A549 (cell line): ENCODE measurements around the gene IL1RN. TPM values are rescaled to one million over a fixed set of nuclear protein-coding genes. Genes with fewer than 3 reads are reported as not detected.

Source experiments
- ATAC-seq, 2 experiments: fragments of 200-7000 bp in 1 of 2; fragments of >200 bp in 1 of 2; cut with Nextera tagmentation in 1 of 2; cut with Tn5 transposase in 1 of 2; 3 replicates each; pipeline versions ENCODE4 v1.8.0 to v1.9.1; 2018 to 2020; ENCODE audit warnings: mild to moderate bottlenecking in 1 of 2, moderate library complexity in 1 of 2
- CTCF ChIA-PET: fragments of 300-600 bp; sonication (Branson Sonifier 250); formaldehyde crosslinking; extraction: SDS; loops from one replicate; lab custom pipeline; 2021; ENCODE audit warnings: antibody characterized with exemption, inconsistent platforms; lab: Yijun Ruan, JAX
- POLR2A ChIA-PET: fragments of 350-600 bp; formaldehyde crosslinking; extraction: SDS; loops from one replicate; lab custom pipeline; 2021; ENCODE audit warnings: antibody characterized with exemption, inconsistent platforms; lab: Yijun Ruan, JAX
- DNase-seq, 2 experiments: peaks; one replicate each; pipeline versions ENCODE4 v3.0.0 to v3.0.0-alpha.2; 2011 to 2016; ENCODE audit warnings: low read depth in 1 of 2, low spot score in 1 of 2
- FAIRE-seq: peaks from 2 replicates; lab custom pipeline; 2011; peaks lifted over from hg19 to GRCh38; lab: Jason Lieb, UNC
- H3K27ac ChIP-seq, 2 experiments: fragments of >200 bp; sonication (Bioruptor Twin); formaldehyde crosslinking; 3 replicates each; pipeline ENCODE4 v1.5.1; 2016 to 2017
- H3K4me1 ChIP-seq: fragments of >200 bp; sonication (Bioruptor Twin); formaldehyde crosslinking; 3 replicates; pipeline ENCODE4 v1.6.1; 2016
- H3K4me2 ChIP-seq: fragments of >200 bp; sonication (Bioruptor Twin); formaldehyde crosslinking; 3 replicates; pipeline ENCODE4 v1.6.1; 2016
- H3K4me3 ChIP-seq: fragments of >200 bp; sonication (Bioruptor Twin); formaldehyde crosslinking; 3 replicates; pipeline ENCODE4 v1.5.1; 2016
- H3K9me3 ChIP-seq: fragments of >200 bp; sonication (Bioruptor Twin); formaldehyde crosslinking; 3 replicates; pipeline ENCODE4 v1.6.1; 2016
- BHLHE40 ChIP-seq: IDR thresholded peaks from 2 replicates; pipeline ENCODE4 v1.6.1; 2012; ENCODE audit warnings: low read depth, low read length, inconsistent platforms
- CHD2 ChIP-seq: fragments of 150-350 bp; IDR thresholded peaks from 2 replicates; pipeline ENCODE4 v1.6.1; 2014; ENCODE audit warnings: low read length; ENCODE audit not compliant: partially characterized antibody
- E2F6 ChIP-seq: IDR thresholded peaks from 2 replicates; pipeline ENCODE4 v1.6.1; 2012; ENCODE audit warnings: low read depth, borderline replicate concordance
- ELK1 ChIP-seq: fragments of 150-350 bp; IDR thresholded peaks from 2 replicates; pipeline ENCODE4 v1.6.1; 2014; ENCODE audit warnings: low read depth, mild to moderate bottlenecking, low read length
- GATA3 ChIP-seq: IDR thresholded peaks from 2 replicates; pipeline ENCODE4 v1.6.1; 2012; ENCODE audit warnings: borderline replicate concordance
- HES2 ChIP-seq: fragments of >200 bp; sonication (Bioruptor Twin); formaldehyde crosslinking; IDR thresholded peaks from 2 replicates; pipeline ENCODE4 v1.6.1; 2016
- HOXB5 ChIP-seq: fragments of 250-450 bp; sonication (Bioruptor Pico); IDR thresholded peaks from 2 replicates; pipeline ENCODE4 v1.5.0; 2020; ENCODE audit warnings: mild to moderate bottlenecking, moderate library complexity
- KDM1A ChIP-seq: fragments of 200-600 bp; sonication (generic); IDR thresholded peaks from 2 replicates; pipeline ENCODE4 v1.6.1; 2016; ENCODE audit warnings: low read depth, mild to moderate bottlenecking
- MAZ ChIP-seq: fragments of 150-350 bp; IDR thresholded peaks from 2 replicates; pipeline ENCODE4 v1.6.1; 2014; ENCODE audit warnings: antibody characterized with exemption, low read depth, low read length, borderline replicate concordance
- MYC ChIP-seq: IDR thresholded peaks from 2 replicates; pipeline ENCODE4 v1.6.1; 2012; ENCODE audit warnings: mild to moderate bottlenecking, inconsistent platforms, low read length, improper control_type of control experiment, borderline replicate concordance
- NFE2L2 ChIP-seq: fragments of 150-350 bp; conservative IDR thresholded peaks from 2 replicates; pipeline ENCODE4 v1.6.1; 2014; ENCODE audit warnings: low read length
- NR3C1 ChIP-seq: fragments of >200 bp; sonication (Bioruptor Twin); formaldehyde crosslinking; IDR thresholded peaks from 3 replicates; pipeline ENCODE4 v1.6.1; 2017
- PBX3 ChIP-seq: IDR thresholded peaks from 2 replicates; pipeline ENCODE4 v1.6.1; 2012
- REST ChIP-seq: fragments of 200-600 bp; sonication (generic); IDR thresholded peaks from 2 replicates; pipeline ENCODE4 v1.6.1; 2016; ENCODE audit warnings: antibody characterized with exemption, mild to moderate bottlenecking, moderate library complexity
- SMC3 ChIP-seq: fragments of >200 bp; sonication (Bioruptor Twin); formaldehyde crosslinking; IDR thresholded peaks from 3 replicates; pipeline ENCODE4 v1.6.1; 2018; ENCODE audit warnings: inconsistent platforms
- TFCP2L1 ChIP-seq: fragments of 250-450 bp; sonication (Bioruptor Pico); IDR thresholded peaks from 2 replicates; pipeline ENCODE4 v1.5.0; 2021; ENCODE audit warnings: mild to moderate bottlenecking
- ZSCAN20 ChIP-seq: fragments of 250-450 bp; sonication (Bioruptor Pico); IDR thresholded peaks from 2 replicates; pipeline ENCODE4 v1.8.0; 2022; ENCODE audit warnings: mild to moderate bottlenecking, moderate library complexity
- WGBS: methylation state at CpG from one replicate; pipeline ENCODE4 v1.1.6; 2017; ENCODE audit errors: missing lambda C conversion rate; 5-methylcytosine and 5-hydroxymethylcytosine counted together
- polyA plus RNA-seq, 4 experiments: library from polyadenylated mRNA; depleted of rRNA in 3 of 4; stranded (reverse); fragments of >200 nt; fragmentation: RNase III in 1 of 4; extraction: RNeasy Plus Mini Kit Qiagen cat#74134 plus additional on column Dnase treatment in 1 of 4; gene quantifications; 2 replicates in 3 of 4; 3 replicates in 1 of 4; pipeline ENCODE4 v1.2.3, GENCODE V29; 2011 to 2017
- small RNA-seq, 6 experiments: library from RNA; depleted of rRNA; stranded (forward); fragments of <200 nt; gene quantifications; one replicate each; pipeline ENCODE3, GENCODE V24; 2012
- TF ChIP-seq, protein P1 (sequence below): fragments of 250-450 bp; sonication (Bioruptor Pico); IDR thresholded peaks from 2 replicates; pipeline ENCODE4 v1.5.0; 2020; ENCODE audit warnings: low read depth, mild to moderate bottlenecking, moderate library complexity

The IL1RN gene
- polyA plus RNA-seq, 2 of the 4 experiments (the other 2 are of a cell fraction) = 0.13 TPM; not detected in 1

DNA sequence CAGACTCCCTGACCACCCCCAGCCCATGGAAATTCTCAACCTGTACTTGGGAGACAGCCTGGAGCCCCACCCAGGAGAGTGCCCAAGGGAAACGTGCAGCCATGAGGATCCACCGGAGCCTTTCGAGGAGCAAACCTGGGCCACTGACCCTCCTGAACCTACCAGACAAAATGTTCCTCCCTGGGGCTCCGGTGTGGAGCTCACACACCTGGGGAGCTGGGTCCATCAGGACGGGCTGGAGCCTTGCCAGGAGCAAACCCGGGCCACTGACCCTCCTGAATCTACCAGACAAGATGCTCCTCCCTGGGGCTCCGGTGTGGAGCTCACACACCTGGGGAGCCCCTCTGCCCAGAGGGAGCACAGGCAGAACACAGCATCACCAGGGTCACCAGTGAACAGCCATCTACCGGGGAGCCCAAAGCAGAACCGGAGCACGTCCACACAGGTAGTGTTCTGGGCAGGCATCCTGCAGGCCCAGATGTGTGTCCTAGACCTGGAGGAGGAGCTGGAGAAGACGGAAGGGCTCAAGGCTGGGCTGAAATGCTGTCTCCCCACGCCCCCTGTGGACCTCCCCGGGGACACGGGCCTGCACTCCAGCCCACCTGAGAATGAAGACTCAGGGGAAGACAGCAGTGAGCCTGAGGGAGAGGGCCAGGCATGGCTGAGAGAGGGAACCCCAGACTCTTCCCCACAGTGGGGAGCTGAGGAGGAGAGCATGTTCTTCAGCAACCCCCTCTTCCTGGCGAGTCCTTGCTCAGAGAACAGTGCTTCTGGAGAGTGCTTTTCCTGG, 55.3 kb downstream of the IL1RN start:
- H3K4me3 ChIP-seq = no peak overlapping the region
- DNase-seq = no peak
- H3K27ac ChIP-seq = no peak overlapping the region
- H3K4me1 ChIP-seq = no peaks in the 10 kb centered on the region
- ChIA-PET POLR2A (no interaction called here), CTCF (interaction anchor here (1.3 to 5.1 kb wide), 7 partner anchors 8 to 188 kb away, joined by 3 to 39 read pairs (median 6); no protein-coding TSS in a partner anchor)
- FAIRE-seq = no peak
- 55% methylated on average over 10 of the region's 15 CpGs for WGBS
- no peak overlapping the region for H3K4me2 ChIP-seq
- ATAC-seq = no peak; a peak in 1 of 6 replicates
- TF ChIP-seq NFE2L2 = no peak
- TF ChIP-seq MYC = no peak
- no peak for TF ChIP-seq KDM1A
- TF ChIP-seq, protein P1, sequence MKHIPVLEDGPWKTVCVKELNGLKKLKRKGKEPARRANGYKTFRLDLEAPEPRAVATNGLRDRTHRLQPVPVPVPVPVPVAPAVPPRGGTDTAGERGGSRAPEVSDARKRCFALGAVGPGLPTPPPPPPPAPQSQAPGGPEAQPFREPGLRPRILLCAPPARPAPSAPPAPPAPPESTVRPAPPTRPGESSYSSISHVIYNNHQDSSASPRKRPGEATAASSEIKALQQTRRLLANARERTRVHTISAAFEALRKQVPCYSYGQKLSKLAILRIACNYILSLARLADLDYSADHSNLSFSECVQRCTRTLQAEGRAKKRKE (CRISPR knock-in tag) = no peak
- no peak for TF ChIP-seq HOXB5 (CRISPR knock-in tag)
- TF ChIP-seq PBX3 = no peak
- no peak for TF ChIP-seq BHLHE40
- TF ChIP-seq E2F6 = no peak
- TF ChIP-seq HES2 = no peak
- TF ChIP-seq REST = no peak
- no peak for TF ChIP-seq ZSCAN20 (CRISPR knock-in tag)
- TF ChIP-seq GATA3 = no peak
- no peak for TF ChIP-seq CHD2
- TF ChIP-seq SMC3 = no peak
- TF ChIP-seq ELK1 = no peak
- TF ChIP-seq NR3C1 = no peak
- no peaks in the 10 kb centered on the region for H3K9me3 ChIP-seq

GRCh38 chr2:113183264-113183663, 55.9 kb downstream of the IL1RN start:
- POLR2A ChIA-PET = no interaction called here
- H3K4me2 ChIP-seq = no peak overlapping the region
- CTCF ChIA-PET = interaction anchor here (0.9 to 5.1 kb wide), 6 partner anchors 8 to 207 kb away, joined by 4 to 39 read pairs (median 6); no protein-coding TSS in a partner anchor
- no peak overlapping the region for H3K27ac ChIP-seq
- H3K4me1 ChIP-seq = no peaks in the 10 kb centered on the region
- TF ChIP-seq TFCP2L1 (CRISPR knock-in tag) = no peak
- TF ChIP-seq MAZ = no peak
- no peaks in the 10 kb centered on the region for H3K9me3 ChIP-seq
- WGBS = 68% methylated on average over 8 of the region's 8 CpGs
- no peak overlapping the region for H3K4me3 ChIP-seq
- no peak for FAIRE-seq
- no peak for ATAC-seq
- DNase-seq = no peak

Small RNA genes within 50 kb of the gene (small RNA-seq; reads per million reads assigned to genes)
- gene RNU6-1180P = 0 to 22.3 (median 0.10) reads per million in 6 experiments

Other genes with a start within 250 kb of the IL1RN start
- not detected in 2 replicates for gene IL37, start 216.4 kb upstream of the IL1RN start, polyA plus RNA-seq (2011; rRNA removed)
- gene IL37, start 216.4 kb upstream of the IL1RN start, polyA plus RNA-seq (2017; fragmentation: RNase III; extraction: RNeasy Plus Mini Kit Qiagen cat#74134 plus additional on column Dnase treatment) = not detected in 3 replicates
- gene IL36G, start 149.6 kb upstream of the IL1RN start, polyA plus RNA-seq (2011; rRNA removed) = 0.13 and 0.16 TPM in 2 replicates
- not detected in 3 replicates for gene IL36G, start 149.6 kb upstream of the IL1RN start, polyA plus RNA-seq (2017; fragmentation: RNase III; extraction: RNeasy Plus Mini Kit Qiagen cat#74134 plus additional on column Dnase treatment)
- gene IL36A, start 122.1 kb upstream of the IL1RN start, polyA plus RNA-seq (2011; rRNA removed) = not detected in 2 replicates
- not detected in 3 replicates for gene IL36A, start 122.1 kb upstream of the IL1RN start, polyA plus RNA-seq (2017; fragmentation: RNase III; extraction: RNeasy Plus Mini Kit Qiagen cat#74134 plus additional on column Dnase treatment)
- gene IL36B, start 74.7 kb upstream of the IL1RN start, polyA plus RNA-seq (2011; rRNA removed) = not detected in 2 replicates
- gene IL36B, start 74.7 kb upstream of the IL1RN start, polyA plus RNA-seq (2017; fragmentation: RNase III; extraction: RNeasy Plus Mini Kit Qiagen cat#74134 plus additional on column Dnase treatment) = not detected in 3 replicates
- not detected in 2 replicates for gene IL36RN, start 68.4 kb upstream of the IL1RN start, polyA plus RNA-seq (2011; rRNA removed)
- gene IL36RN, start 68.4 kb upstream of the IL1RN start, polyA plus RNA-seq (2017; fragmentation: RNase III; extraction: RNeasy Plus Mini Kit Qiagen cat#74134 plus additional on column Dnase treatment) = not detected in 3 replicates
- not detected in 2 replicates for gene IL1F10, start 59.6 kb upstream of the IL1RN start, polyA plus RNA-seq (2011; rRNA removed)
- gene IL1F10, start 59.6 kb upstream of the IL1RN start, polyA plus RNA-seq (2017; fragmentation: RNase III; extraction: RNeasy Plus Mini Kit Qiagen cat#74134 plus additional on column Dnase treatment) = not detected in 3 replicates
- gene PSD4, start 46.4 kb downstream of the IL1RN start, polyA plus RNA-seq (2011; rRNA removed) = 5.4 and 6.7 TPM in 2 replicates
- gene PSD4, start 46.4 kb downstream of the IL1RN start, polyA plus RNA-seq (2017; fragmentation: RNase III; extraction: RNeasy Plus Mini Kit Qiagen cat#74134 plus additional on column Dnase treatment) = 13.9 to 21.6 TPM (median 21.1 TPM) in 3 replicates
- 0.71 and 1.0 TPM in 2 replicates for gene PAX8, start 151.3 kb downstream of the IL1RN start, polyA plus RNA-seq (2011; rRNA removed)
- 0.81 to 1.7 TPM (median 1.5 TPM) in 3 replicates for gene PAX8, start 151.3 kb downstream of the IL1RN start, polyA plus RNA-seq (2017; fragmentation: RNase III; extraction: RNeasy Plus Mini Kit Qiagen cat#74134 plus additional on column Dnase treatment)